Measurements from ENCODE around the gene METTL22.

DNA sequence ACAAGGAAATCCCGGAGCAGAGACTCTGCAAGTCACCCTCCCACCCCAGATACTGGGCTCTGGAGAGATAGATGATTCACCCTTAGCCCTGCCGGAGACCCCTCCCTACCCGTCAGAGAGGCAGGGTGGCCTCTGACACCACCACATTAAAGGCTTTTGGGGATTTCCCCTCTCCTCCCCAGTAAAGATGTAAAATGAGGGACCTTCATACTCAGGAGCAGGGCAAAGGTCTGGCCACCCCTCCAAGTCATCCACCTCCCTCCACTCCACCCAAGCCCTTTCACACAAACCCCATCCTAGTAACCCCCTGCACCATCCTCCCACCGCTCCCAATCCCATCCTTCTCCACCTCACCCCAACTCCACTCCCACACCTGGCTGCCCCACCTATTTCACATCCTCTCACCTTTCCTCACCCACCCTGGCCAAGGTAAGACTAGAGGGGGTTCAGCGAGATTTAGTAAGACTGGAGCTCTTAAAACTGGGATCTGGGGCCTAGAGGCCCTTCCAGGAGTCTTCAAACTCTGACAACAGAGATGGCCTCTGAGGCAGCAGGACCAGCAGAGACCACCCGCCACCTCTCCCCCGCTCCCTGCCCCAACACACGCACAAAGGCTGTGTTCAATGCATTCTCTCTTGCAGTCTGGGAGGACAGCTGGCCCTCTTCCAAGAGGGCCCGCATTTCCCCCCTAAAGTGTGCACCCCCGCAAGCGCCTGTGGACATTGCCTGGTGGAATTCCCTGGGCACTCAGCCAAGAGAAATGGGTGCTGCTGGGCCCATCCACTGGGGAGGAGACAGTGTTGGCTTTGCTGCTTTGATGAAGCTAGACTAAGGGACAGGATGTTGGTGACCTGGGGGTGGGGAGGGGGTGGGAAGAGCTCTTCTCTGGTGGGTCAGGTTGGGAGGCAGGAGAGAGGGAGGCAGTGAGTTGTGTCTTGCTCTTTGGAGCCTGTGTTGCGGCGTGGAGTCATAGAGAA, 54.0 kb downstream of the METTL22 start:
- TF ChIP-seq, protein P1, sequence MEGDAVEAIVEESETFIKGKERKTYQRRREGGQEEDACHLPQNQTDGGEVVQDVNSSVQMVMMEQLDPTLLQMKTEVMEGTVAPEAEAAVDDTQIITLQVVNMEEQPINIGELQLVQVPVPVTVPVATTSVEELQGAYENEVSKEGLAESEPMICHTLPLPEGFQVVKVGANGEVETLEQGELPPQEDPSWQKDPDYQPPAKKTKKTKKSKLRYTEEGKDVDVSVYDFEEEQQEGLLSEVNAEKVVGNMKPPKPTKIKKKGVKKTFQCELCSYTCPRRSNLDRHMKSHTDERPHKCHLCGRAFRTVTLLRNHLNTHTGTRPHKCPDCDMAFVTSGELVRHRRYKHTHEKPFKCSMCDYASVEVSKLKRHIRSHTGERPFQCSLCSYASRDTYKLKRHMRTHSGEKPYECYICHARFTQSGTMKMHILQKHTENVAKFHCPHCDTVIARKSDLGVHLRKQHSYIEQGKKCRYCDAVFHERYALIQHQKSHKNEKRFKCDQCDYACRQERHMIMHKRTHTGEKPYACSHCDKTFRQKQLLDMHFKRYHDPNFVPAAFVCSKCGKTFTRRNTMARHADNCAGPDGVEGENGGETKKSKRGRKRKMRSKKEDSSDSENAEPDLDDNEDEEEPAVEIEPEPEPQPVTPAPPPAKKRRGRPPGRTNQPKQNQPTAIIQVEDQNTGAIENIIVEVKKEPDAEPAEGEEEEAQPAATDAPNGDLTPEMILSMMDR (IDR thresholded peaks at IDR 0.05), result no peak
- TF ChIP-seq POLR2A (IDR thresholded peaks at IDR 0.05), result no peak
